CD4-positive, alpha-beta T cell treated with Interleukin-6 at 100 ng/mL for 8 hours (primary cell): ENCODE results near the gene HECTD1.
"Not testable (repeated sequence)": the region's sequence is repeated elsewhere in the genome, so short reads cannot be mapped to it uniquely, and the experiment has no call there.

Experiments
- DNase-seq: peaks from one replicate; pipeline ENCODE4 v3.0.0-alpha.2; 2020; ENCODE audit warnings: mixed read lengths, low spot score

HECTD1 gene

GRCh38 chr14:31194095-31194494 lies 13.5 kb downstream of the HECTD1 start:
- no peak for DNase-seq

- not testable (repeated sequence) for DNase-seq
These were observed 15.0 kb downstream of the HECTD1 start for GRCh38 chr14:31192544-31192943.

GRCh38 chr14:31190717-31191263 lies 16.8 kb downstream of the HECTD1 start:
- no peak for DNase-seq

GRCh38 chr14:31190219-31190603 lies 17.4 kb downstream of the HECTD1 start:
- DNase-seq = no peak

GRCh38 chr14:31189346-31190218 lies 18.0 kb downstream of the HECTD1 start:
- DNase-seq = no peak

- no peak for DNase-seq
These were observed 18.8 kb downstream of the HECTD1 start for GRCh38 chr14:31188744-31189143.

GRCh38 chr14:31182016-31182415 lies 25.6 kb downstream of the HECTD1 start:
- not testable (repeated sequence) for DNase-seq

- DNase-seq = no peak
These were observed 26.3 kb downstream of the HECTD1 start for GRCh38 chr14:31181271-31181670.

- no peak for DNase-seq
These were observed 27.1 kb downstream of the HECTD1 start for GRCh38 chr14:31180299-31181051.

- DNase-seq = no peak
These were observed 33.2 kb downstream of the HECTD1 start for GRCh38 chr14:31174433-31174832.

GRCh38 chr14:31173120-31173837 lies 34.3 kb downstream of the HECTD1 start:
- no peak for DNase-seq

GRCh38 chr14:31172084-31172483 lies 35.5 kb downstream of the HECTD1 start:
- DNase-seq = no peak

GRCh38 chr14:31170411-31170810 lies 37.2 kb downstream of the HECTD1 start:
- DNase-seq = no peak

- no peak for DNase-seq
These were observed 37.7 kb downstream of the HECTD1 start for GRCh38 chr14:31169877-31170276.

- DNase-seq = no peak
These were observed 40.6 kb downstream of the HECTD1 start for GRCh38 chr14:31167032-31167431.

GRCh38 chr14:31166271-31166561 lies 41.4 kb downstream of the HECTD1 start:
- DNase-seq = no peak

- DNase-seq = no peak
These were observed 43.5 kb downstream of the HECTD1 start for GRCh38 chr14:31164115-31164514.

GRCh38 chr14:31162910-31163649 lies 44.5 kb downstream of the HECTD1 start:
- DNase-seq = no peak

- DNase-seq = no peak
These were observed 46.3 kb downstream of the HECTD1 start for GRCh38 chr14:31161274-31161673.

GRCh38 chr14:31159682-31160296 lies 47.8 kb downstream of the HECTD1 start:
- DNase-seq = no peak

- DNase-seq = no peak
These were observed 52.6 kb downstream of the HECTD1 start for GRCh38 chr14:31154956-31155355.
